ENCODE results near the gene KIR3DL3. TPM values are rescaled to one million over a fixed set of nuclear protein-coding genes. Genes with fewer than 3 reads are reported as not detected.
"Not testable (repeated sequence)": the region's sequence is repeated elsewhere in the genome, so short reads cannot be mapped to it uniquely, and the experiment has no call there.

The KIR3DL3 gene
- total RNA-seq, 2 experiments from 2014 or later: not detected

DNA sequence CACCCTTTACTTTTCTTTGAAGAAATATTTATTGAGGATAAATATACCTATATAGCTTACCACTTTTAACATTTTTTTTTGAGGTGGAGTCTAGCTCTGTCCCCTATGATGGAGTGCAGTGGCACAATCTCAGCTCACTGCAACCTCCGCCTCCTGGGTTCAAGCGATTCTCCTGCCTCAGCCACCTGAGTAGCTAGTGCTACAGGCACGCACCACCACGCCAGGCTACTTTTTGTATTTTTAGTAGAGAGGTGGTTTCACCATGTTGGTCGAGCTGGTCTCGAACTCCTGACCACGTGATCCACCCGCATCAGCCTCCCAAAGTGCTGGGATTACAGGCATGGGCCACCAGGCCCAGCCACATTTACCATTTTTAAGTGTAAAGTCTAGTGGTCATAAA is 51.6 kb downstream of the KIR3DL3 start:
- H3K4me3 Mint-ChIP-seq; POLR2A ChIA-PET; H3K27ac Mint-ChIP-seq; H3K36me3 Mint-ChIP-seq; ATAC-seq (ENCODE audit: low read depth); DNase-seq; H3K4me1 Mint-ChIP-seq; H3K9me3 Mint-ChIP-seq: not testable (repeated sequence)
- H3K27me3 Mint-ChIP-seq: peaks cover 15% of the 10 kb centered on the region

DNA sequence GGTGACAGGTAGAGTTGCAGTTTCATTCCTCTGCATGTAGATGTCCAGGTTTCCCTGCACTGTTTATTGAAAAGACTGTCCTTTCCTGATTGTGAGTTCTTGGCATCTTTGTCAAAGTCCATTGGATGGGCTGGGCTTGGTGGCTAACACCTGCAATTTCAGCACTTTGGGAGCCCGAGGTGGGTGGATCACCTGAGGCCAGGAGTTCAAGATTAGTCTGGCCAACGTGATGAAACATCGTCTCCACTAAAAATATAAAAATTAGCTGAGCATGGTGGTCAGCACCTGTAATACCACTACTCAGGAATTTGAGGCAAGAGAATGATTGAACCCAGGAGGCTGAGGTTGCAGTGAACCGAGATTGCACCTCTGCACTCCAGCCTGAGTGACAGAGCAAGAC is 53.6 kb downstream of the KIR3DL3 start:
- not testable (repeated sequence) for ATAC-seq (ENCODE audit: low read depth); H3K4me1 Mint-ChIP-seq

GRCh38 chr19:54778896-54779295 is 54.7 kb downstream of the KIR3DL3 start:
- H3K4me3 Mint-ChIP-seq; H3K36me3 Mint-ChIP-seq; H3K9me3 Mint-ChIP-seq; H3K4me1 Mint-ChIP-seq; DNase-seq; POLR2A ChIA-PET; H3K27ac Mint-ChIP-seq; ATAC-seq (ENCODE audit: low read depth): not testable (repeated sequence)
- H3K27me3 Mint-ChIP-seq: peaks cover 18% of the 10 kb centered on the region

More for the DNA sequence above, 53.6 kb downstream of the KIR3DL3 start:
- DNase-seq, H3K9me3 Mint-ChIP-seq, H3K27ac Mint-ChIP-seq, H3K4me3 Mint-ChIP-seq, H3K36me3 Mint-ChIP-seq, POLR2A ChIA-PET: not testable (repeated sequence)
- peaks cover 15% of the 10 kb centered on the region for H3K27me3 Mint-ChIP-seq

DNA sequence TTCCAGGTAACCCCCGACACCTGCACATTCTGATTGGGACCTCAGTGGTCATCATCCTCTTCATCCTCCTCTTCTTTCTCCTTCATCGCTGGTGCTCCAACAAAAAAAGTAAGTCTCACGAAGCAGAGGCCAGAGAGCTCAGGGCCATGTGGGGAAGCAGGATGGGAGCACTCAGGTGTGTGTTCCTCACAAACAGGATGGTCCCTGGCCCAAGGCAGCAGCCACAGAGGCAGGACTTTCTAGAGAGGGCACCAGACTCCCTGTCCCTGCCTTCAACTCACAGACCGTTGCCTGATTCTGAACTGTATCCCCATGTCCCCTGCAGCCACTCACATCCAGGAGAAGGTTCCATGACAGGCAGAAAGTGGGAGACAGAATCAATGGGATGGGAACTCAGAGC is 58.7 kb downstream of the KIR3DL3 start:
- peaks cover 16% of the 10 kb centered on the region for H3K27me3 Mint-ChIP-seq
- DNase-seq; H3K9me3 Mint-ChIP-seq; H3K36me3 Mint-ChIP-seq; ATAC-seq (ENCODE audit: low read depth); H3K4me1 Mint-ChIP-seq; POLR2A ChIA-PET; H3K27ac Mint-ChIP-seq; H3K4me3 Mint-ChIP-seq: not testable (repeated sequence)

Other genes starting within 250 kb of the KIR3DL3 start
- gene LAIR2, start 221.6 kb upstream of the KIR3DL3 start, total RNA-seq: under 1 TPM in 1 of 2 experiments, not detected in 1; 0.62 TPM
- under 1 TPM in 1 of 2 experiments, not detected in 1; 0.65 TPM for gene LILRA2, start 150.7 kb upstream of the KIR3DL3 start, total RNA-seq
- gene LILRA1, start 130.8 kb upstream of the KIR3DL3 start, total RNA-seq: not detected
- 1 to 10 TPM; 1.8 to 2.3 TPM for gene LILRB1, start 94.0 kb upstream of the KIR3DL3 start, total RNA-seq
- 1 to 10 TPM; 1.7 to 2.5 TPM for gene LILRB4, start 61.5 kb upstream of the KIR3DL3 start, total RNA-seq
- gene KIR2DL3, start 14.1 kb downstream of the KIR3DL3 start, total RNA-seq: under 1 TPM in 1 of 2 experiments, not detected in 1; 0.20 TPM
- not detected for gene KIR2DL1, start 45.4 kb downstream of the KIR3DL3 start, total RNA-seq
- gene KIR2DL4, start 79.2 kb downstream of the KIR3DL3 start, total RNA-seq: not detected
- gene KIR3DL1, start 92.0 kb downstream of the KIR3DL3 start, total RNA-seq: under 1 TPM in 1 of 2 experiments, not detected in 1; 0.23 TPM
- gene KIR2DS4, start 108.2 kb downstream of the KIR3DL3 start, total RNA-seq: under 1 TPM in 1 of 2 experiments, not detected in 1; 0.17 TPM
- under 1 TPM; 0.23 to 0.36 TPM for gene KIR3DL2, start 126.0 kb downstream of the KIR3DL3 start, total RNA-seq
- gene FCAR, start 149.8 kb downstream of the KIR3DL3 start, total RNA-seq: under 1 TPM in 1 of 2 experiments, not detected in 1; 0.19 TPM
- under 1 TPM; 0.34 to 0.50 TPM for gene NCR1, start 181.7 kb downstream of the KIR3DL3 start, total RNA-seq
- gene NLRP7, start 223.1 kb downstream of the KIR3DL3 start, total RNA-seq: not detected
- 10 to 100 TPM; 39.3 to 47.7 TPM for gene NLRP2, start 241.9 kb downstream of the KIR3DL3 start, total RNA-seq

All from activated naive CD8-positive, alpha-beta T cell treated with anti-CD3 and anti-CD28 coated beads, Interleukin-2, amount 10 ng/mL, durations not matched to agents 7 days and 5 days (primary cell).